Measurements from ENCODE around the gene CDH8. TPM values are rescaled to one million over a fixed set of nuclear protein-coding genes. Genes with fewer than 3 reads are reported as not detected.
A peak's percentile ranks its signal among the peaks of the same experiment; 100 is the strongest.

Gene CDH8
- total and polyA plus RNA-seq, 2 experiments from 2014 or later: 2.1 to 2.2 TPM

GRCh38 chr16:62041401-62041800 is 5.2 kb upstream of the CDH8 start:
- Histone ChIP-seq H3K4me1 (ENCODE audit: insufficient read depth) (no peaks in the 10 kb centered on the region), H3K27ac (no peak overlapping the region), H3K9me3 (ENCODE audit: low read depth) (no peaks in the 10 kb centered on the region), H3K36me3 (replicated peaks; ENCODE audit: insufficient read depth, low read depth) (no peaks in the 10 kb centered on the region), H2AFZ (no peak overlapping the region), H3K4me3 (no peak overlapping the region), H3K79me2 (no peaks in the 10 kb centered on the region), H3K27me3 (peaks cover 38% of the 10 kb centered on the region), H3K4me2 (no peak overlapping the region), H3K9me2 (replicated peaks; ENCODE audit: insufficient read depth) (no peaks in the 10 kb centered on the region), H4K20me1 (ENCODE audit: insufficient read depth, poor library complexity, severe bottlenecking) (no peaks in the 10 kb centered on the region)
- WGBS (ENCODE audit: low lambda C conversion rate, missing lambda C conversion rate): 5% methylated on average over 4 of the region's 4 CpGs
- TF ChIP-seq CTCF (IDR thresholded peaks at IDR 0.05; ENCODE audit: poor library complexity): peak; percentile 71
- no peak for TF ChIP-seq EZH2phosphoT487 (IDR thresholded peaks at IDR 0.05; ENCODE audit: low read depth, severe bottlenecking, unreplicated experiment)
- TF ChIP-seq EZH2 (IDR thresholded peaks at IDR 0.05; ENCODE audit: borderline replicate concordance): no peak
- DNase-seq (ENCODE audit: low spot score): peak; percentile 69

GRCh38 chr16:62038646-62039045 is 2.4 kb upstream of the CDH8 start:
- WGBS (ENCODE audit: low lambda C conversion rate, missing lambda C conversion rate): 50% methylated on average over 3 of the region's 3 CpGs
- no peak overlapping the region for H2AFZ ChIP-seq
- H3K4me2 ChIP-seq: no peak overlapping the region
- H3K27me3 ChIP-seq: peaks cover 64% of the 10 kb centered on the region
- H3K4me1 ChIP-seq (ENCODE audit: insufficient read depth): peaks cover 9% of the 10 kb centered on the region
- H3K36me3 ChIP-seq (replicated peaks; ENCODE audit: insufficient read depth, low read depth): no peaks in the 10 kb centered on the region
- H3K9me2 ChIP-seq (replicated peaks; ENCODE audit: insufficient read depth): no peaks in the 10 kb centered on the region
- no peak for DNase-seq (ENCODE audit: low spot score)
- no peak overlapping the region for H3K27ac ChIP-seq
- no peaks in the 10 kb centered on the region for H3K79me2 ChIP-seq
- H3K4me3 ChIP-seq: no peak overlapping the region
- H4K20me1 ChIP-seq (ENCODE audit: insufficient read depth, poor library complexity, severe bottlenecking): no peaks in the 10 kb centered on the region
- H3K9me3 ChIP-seq (ENCODE audit: low read depth): no peaks in the 10 kb centered on the region
- no peak for TF ChIP-seq EZH2phosphoT487 (IDR thresholded peaks at IDR 0.05; ENCODE audit: low read depth, severe bottlenecking, unreplicated experiment)

GRCh38 chr16:62038225-62038624 is 2.0 kb upstream of the CDH8 start:
- Histone ChIP-seq H3K4me3 (no peak overlapping the region), H3K27me3 (peaks cover 68% of the 10 kb centered on the region), H3K4me1 (ENCODE audit: insufficient read depth) (peaks cover 9% of the 10 kb centered on the region), H3K79me2 (no peaks in the 10 kb centered on the region), H3K4me2 (no peak overlapping the region), H3K27ac (no peak overlapping the region), H4K20me1 (ENCODE audit: insufficient read depth, poor library complexity, severe bottlenecking) (no peaks in the 10 kb centered on the region), H3K36me3 (replicated peaks; ENCODE audit: insufficient read depth, low read depth) (no peaks in the 10 kb centered on the region), H3K9me3 (ENCODE audit: low read depth) (no peaks in the 10 kb centered on the region), H3K9me2 (replicated peaks; ENCODE audit: insufficient read depth) (no peaks in the 10 kb centered on the region), H2AFZ (no peak overlapping the region)
- DNase-seq (ENCODE audit: low spot score): no peak
- no peak for TF ChIP-seq EZH2phosphoT487 (IDR thresholded peaks at IDR 0.05; ENCODE audit: low read depth, severe bottlenecking, unreplicated experiment)
- TF ChIP-seq CTCF (IDR thresholded peaks at IDR 0.05; ENCODE audit: poor library complexity): no peak
- TF ChIP-seq EZH2 (IDR thresholded peaks at IDR 0.05; ENCODE audit: borderline replicate concordance): no peak
- WGBS (ENCODE audit: low lambda C conversion rate, missing lambda C conversion rate): 48% methylated on average over 1 of the region's 1 CpG

GRCh38 chr16:62036802-62037135 is 531 bp upstream of the CDH8 start:
- peaks cover 77% of the 10 kb centered on the region for H3K27me3 ChIP-seq
- no peaks in the 10 kb centered on the region for H4K20me1 ChIP-seq (ENCODE audit: insufficient read depth, poor library complexity, severe bottlenecking)
- no peak overlapping the region for H3K4me3 ChIP-seq
- peaks cover 9% of the 10 kb centered on the region for H3K4me1 ChIP-seq (ENCODE audit: insufficient read depth)
- peak overlapping the region; percentile 89 for H3K4me2 ChIP-seq
- H3K36me3 ChIP-seq (replicated peaks; ENCODE audit: insufficient read depth, low read depth): no peaks in the 10 kb centered on the region
- H3K9me3 ChIP-seq (ENCODE audit: low read depth): no peaks in the 10 kb centered on the region
- no peaks in the 10 kb centered on the region for H3K9me2 ChIP-seq (replicated peaks; ENCODE audit: insufficient read depth)
- no peak overlapping the region for H3K27ac ChIP-seq
- 5% methylated on average over 15 of the region's 15 CpGs for WGBS (ENCODE audit: low lambda C conversion rate, missing lambda C conversion rate)
- no peak overlapping the region for H2AFZ ChIP-seq
- TF ChIP-seq EZH2phosphoT487 (IDR thresholded peaks at IDR 0.05; ENCODE audit: low read depth, severe bottlenecking, unreplicated experiment): peak; percentile 41
- no peak for TF ChIP-seq EZH2 (IDR thresholded peaks at IDR 0.05; ENCODE audit: borderline replicate concordance)
- no peak for TF ChIP-seq CTCF (IDR thresholded peaks at IDR 0.05; ENCODE audit: poor library complexity)
- no peak for DNase-seq (ENCODE audit: low spot score)
- H3K79me2 ChIP-seq: no peaks in the 10 kb centered on the region

Measured in hepatocyte (in vitro differentiated cells).